PFSK-1 (cell line): Measurements from ENCODE around the gene NCAM1.

ENCODE experiments used
- FOXP2 ChIP-seq: optimal IDR thresholded peaks from 2 replicates; pipeline ENCODE3; 2011; ENCODE audit warnings: borderline replicate concordance, control low read depth, inconsistent platforms; ENCODE audit not compliant: insufficient read depth; ENCODE audit errors: extremely low read length, extremely low read depth
- POLR2AphosphoS5 ChIP-seq: IDR thresholded peaks from 2 replicates; pipeline ENCODE4 v1.6.1; 2012; ENCODE audit warnings: low read depth, mild to moderate bottlenecking, control low read depth, low read length, moderate library complexity
- REST ChIP-seq, 2 experiments: IDR thresholded peaks; 2 replicates each; pipeline versions ENCODE4 v1.6.1 to v1.8.0; 2011 to 2012; ENCODE audit warnings: low read depth in 2 of 2, low read length in 2 of 2, control low read depth in 1 of 2, inconsistent platforms in 1 of 2, mild to moderate bottlenecking in 1 of 2, moderate library complexity in 1 of 2; ENCODE audit not compliant: insufficient read depth in 1 of 2
- SIN3A ChIP-seq: IDR thresholded peaks from 2 replicates; pipeline ENCODE4 v1.6.1; 2012; ENCODE audit warnings: mild to moderate bottlenecking, low read length, moderate library complexity, borderline replicate concordance; ENCODE audit not compliant: insufficient read depth
- TAF1 ChIP-seq: IDR thresholded peaks from 2 replicates; pipeline ENCODE4 v1.6.1; 2012; ENCODE audit warnings: low read length, control low read depth, borderline replicate concordance; ENCODE audit not compliant: insufficient read depth

NCAM1 gene

DNA sequence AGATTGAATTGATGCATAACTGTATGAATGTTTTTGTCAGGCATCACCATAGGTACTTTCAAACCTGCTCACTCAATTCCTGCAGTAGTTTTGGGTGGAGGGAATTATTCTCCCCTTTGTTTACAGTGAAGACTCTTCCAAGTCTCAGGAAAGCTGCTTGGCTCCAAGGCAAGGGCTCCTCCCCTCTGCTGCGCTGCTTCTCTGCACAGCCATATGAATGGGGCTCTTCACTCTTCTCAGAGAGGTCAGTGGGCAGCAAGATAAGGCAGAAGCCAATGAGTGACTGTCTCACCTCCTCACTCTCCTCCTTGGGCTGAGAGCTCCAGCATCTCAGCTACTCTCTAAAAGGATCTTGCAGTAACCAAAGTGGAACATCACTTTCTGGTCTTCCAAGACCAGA is 187.4 kb downstream of the NCAM1 start:
- no peak for TF ChIP-seq REST (IDR thresholded peaks at IDR 0.05; ENCODE audit: insufficient read depth in 1 of 2, low read depth in 2 of 2, low read length in 2 of 2)
- no peak for TF ChIP-seq POLR2AphosphoS5
- TF ChIP-seq FOXP2 = no peak
- TF ChIP-seq SIN3A = no peak
- no peak for TF ChIP-seq TAF1

GRCh38 chr11:113151521-113151920 is 190.3 kb downstream of the NCAM1 start:
- TF ChIP-seq SIN3A (no peak), REST (IDR thresholded peaks at IDR 0.05; ENCODE audit: insufficient read depth in 1 of 2, low read depth in 2 of 2, low read length in 2 of 2) (no peak), FOXP2 (no peak), POLR2AphosphoS5 (no peak), TAF1 (no peak)

DNA sequence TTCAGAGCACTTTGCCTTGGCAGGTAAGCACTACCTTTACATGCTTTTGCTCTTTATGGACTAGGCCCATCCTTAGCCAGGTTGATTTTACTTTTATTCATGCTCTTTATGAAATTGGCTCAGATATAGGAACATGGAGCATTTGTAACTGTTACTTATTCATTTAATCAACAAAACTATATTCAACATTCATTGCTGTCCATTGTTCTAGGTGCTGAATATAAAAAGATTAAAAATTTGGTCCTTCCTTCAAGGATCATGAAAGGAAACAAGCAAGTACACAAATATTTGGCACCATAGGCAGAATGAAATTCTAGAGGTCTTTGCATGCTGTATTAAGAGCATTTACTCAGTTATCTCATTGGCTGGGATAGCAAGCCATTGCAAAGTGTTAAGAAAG is 191.3 kb downstream of the NCAM1 start:
- TF ChIP-seq REST (IDR thresholded peaks at IDR 0.05; ENCODE audit: insufficient read depth in 1 of 2, low read depth in 2 of 2, low read length in 2 of 2) (no peak), SIN3A (no peak), TAF1 (no peak), FOXP2 (no peak), POLR2AphosphoS5 (no peak)

- TF ChIP-seq TAF1 (no peak), POLR2AphosphoS5 (no peak), SIN3A (no peak), REST (IDR thresholded peaks at IDR 0.05; ENCODE audit: insufficient read depth in 1 of 2, low read depth in 2 of 2, low read length in 2 of 2) (no peak), FOXP2 (no peak)
Observed at GRCh38 chr11:113153847-113154246, 192.6 kb downstream of the NCAM1 start.

DNA sequence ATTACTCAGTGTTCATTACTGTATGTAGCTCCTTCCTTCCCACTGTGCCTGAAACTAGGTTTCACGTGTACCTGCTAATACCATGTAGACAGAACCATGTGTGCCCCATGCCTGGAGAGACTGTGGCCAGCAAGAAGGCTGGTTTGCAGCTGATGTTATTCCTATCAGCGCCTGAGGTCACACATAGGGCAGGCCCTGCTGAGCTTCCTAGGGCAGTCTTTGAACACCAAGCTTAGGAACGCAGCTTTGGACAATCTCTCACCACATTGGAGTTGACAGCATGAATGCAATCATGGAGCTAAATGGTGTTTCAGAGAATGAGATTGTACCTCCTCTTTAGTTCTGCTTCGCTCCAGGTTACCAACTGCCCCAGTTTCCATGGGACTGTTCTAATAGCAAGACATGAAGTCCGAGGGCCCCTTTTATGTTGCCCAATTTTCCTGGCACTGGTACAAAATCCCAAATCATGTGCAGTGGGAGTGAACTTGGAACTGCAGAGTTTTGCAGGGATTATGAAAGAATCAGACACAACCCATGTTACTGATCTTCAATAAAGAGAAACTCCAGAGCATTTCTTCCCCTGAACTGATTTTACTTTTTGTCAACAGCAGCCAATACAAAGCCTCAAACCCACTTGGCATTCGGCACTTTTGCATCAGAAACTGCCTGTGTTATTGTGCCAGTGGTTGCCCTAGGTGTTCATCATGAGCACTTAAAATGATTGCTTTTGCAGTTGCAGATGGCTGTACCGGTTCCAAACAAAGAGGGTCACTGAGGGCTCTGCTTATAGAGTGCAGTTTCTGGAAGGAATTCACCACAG is 199.0 kb downstream of the NCAM1 start:
- no peak for TF ChIP-seq SIN3A
